Neural progenitor cell (in vitro differentiated cells): ENCODE measurements around the gene MAMLD1.

ENCODE experiments used
- EZH2 ChIP-seq: fragments of 200-600 bp; sonication (generic); IDR thresholded peaks from 2 replicates; pipeline ENCODE4 v1.6.1; 2017; ENCODE audit warnings: antibody characterized with exemption, mild to moderate bottlenecking, moderate library complexity
- TF ChIP-seq, protein P1 (sequence below): fragments of 200-600 bp; sonication (generic); IDR thresholded peaks from 2 replicates; pipeline ENCODE4 v1.5.1; 2017; ENCODE audit warnings: antibody characterized with exemption, mild to moderate bottlenecking

DNA sequence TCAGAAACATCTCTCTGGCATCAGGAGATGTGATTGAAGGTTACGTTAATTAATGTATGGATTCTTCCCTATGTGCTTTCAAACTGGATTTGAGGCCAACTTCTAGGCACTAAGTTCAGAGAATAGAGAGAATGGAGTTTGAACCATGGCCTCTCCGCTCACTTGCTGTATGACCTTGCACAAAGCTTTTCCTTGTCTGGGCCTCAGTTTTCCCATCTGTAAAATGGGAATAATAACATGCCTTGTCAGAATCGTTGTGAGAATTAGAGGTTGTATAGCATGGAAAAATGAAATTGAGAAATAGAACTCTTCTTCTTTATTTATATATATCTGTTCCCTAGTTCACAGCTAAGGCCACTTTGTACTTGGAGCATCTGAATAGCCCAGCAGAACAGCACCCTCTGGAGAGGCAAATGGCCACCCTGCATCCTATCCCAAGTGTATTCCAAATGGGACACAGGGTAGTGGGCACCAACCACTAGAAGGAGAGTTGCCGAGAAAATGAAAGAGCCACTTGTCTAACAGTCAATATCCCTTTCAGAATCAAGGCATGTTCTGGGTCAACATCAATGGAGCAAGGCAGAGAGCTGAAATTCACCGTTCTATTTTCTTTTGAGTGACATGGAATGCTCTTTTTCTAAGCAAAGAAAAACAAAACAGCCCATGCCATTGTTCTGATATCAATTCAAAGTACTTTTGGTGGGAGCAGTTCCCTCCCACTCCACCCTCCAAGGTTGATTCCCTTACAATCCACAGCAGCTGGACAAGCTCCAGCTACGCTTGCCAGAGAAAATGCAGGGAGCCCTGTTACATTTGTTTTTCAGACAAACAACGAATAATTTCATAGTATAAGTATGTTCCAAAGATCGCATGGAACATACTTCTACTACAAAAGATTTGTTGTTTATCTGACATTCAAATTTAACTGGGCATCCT is 182.0 kb downstream of the MAMLD1 start:
- TF ChIP-seq, protein P1, sequence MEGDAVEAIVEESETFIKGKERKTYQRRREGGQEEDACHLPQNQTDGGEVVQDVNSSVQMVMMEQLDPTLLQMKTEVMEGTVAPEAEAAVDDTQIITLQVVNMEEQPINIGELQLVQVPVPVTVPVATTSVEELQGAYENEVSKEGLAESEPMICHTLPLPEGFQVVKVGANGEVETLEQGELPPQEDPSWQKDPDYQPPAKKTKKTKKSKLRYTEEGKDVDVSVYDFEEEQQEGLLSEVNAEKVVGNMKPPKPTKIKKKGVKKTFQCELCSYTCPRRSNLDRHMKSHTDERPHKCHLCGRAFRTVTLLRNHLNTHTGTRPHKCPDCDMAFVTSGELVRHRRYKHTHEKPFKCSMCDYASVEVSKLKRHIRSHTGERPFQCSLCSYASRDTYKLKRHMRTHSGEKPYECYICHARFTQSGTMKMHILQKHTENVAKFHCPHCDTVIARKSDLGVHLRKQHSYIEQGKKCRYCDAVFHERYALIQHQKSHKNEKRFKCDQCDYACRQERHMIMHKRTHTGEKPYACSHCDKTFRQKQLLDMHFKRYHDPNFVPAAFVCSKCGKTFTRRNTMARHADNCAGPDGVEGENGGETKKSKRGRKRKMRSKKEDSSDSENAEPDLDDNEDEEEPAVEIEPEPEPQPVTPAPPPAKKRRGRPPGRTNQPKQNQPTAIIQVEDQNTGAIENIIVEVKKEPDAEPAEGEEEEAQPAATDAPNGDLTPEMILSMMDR = no peak
- no peak for TF ChIP-seq EZH2
